K562 (cell line): ENCODE results near the gene BRPF1. TPM values are rescaled to one million over a fixed set of nuclear protein-coding genes. Genes with fewer than 3 reads are reported as not detected.

Source experiments
- ATF1 ChIP-seq, 2 experiments: fragments of 450-650 bp in 1 of 2; IDR thresholded peaks; 2 replicates each; pipeline ENCODE4 v1.6.1; 2016; ENCODE audit warnings: missing compliant biosample characterization in 1 of 2, missing genetic modification characterization in 1 of 2
- BCL6 ChIP-seq: fragments of 250-450 bp; sonication (Bioruptor Pico); IDR thresholded peaks from 2 replicates; pipeline ENCODE4 v1.4.0; 2020
- BHLHE40 ChIP-seq: IDR thresholded peaks from 2 replicates; pipeline ENCODE4 v1.6.1; 2011; ENCODE audit warnings: low read length, improper control_type of control experiment
- CAMTA2 ChIP-seq: fragments of 250-450 bp; sonication (Bioruptor Pico); conservative IDR thresholded peaks from 2 replicates; pipeline ENCODE4 v1.5.1; 2022
- CUX1 ChIP-seq: fragments of 200-800 bp; sonication (Bioruptor generic); IDR thresholded peaks from 2 replicates; pipeline ENCODE4 v1.6.1; 2016; ENCODE audit warnings: missing genetic modification characterization, missing compliant biosample characterization
- EWSR1 ChIP-seq: fragments of 450-650 bp; IDR thresholded peaks from 2 replicates; pipeline ENCODE4 v1.6.1; 2018; ENCODE audit warnings: borderline replicate concordance, mild to moderate bottlenecking, low read depth, moderate library complexity; ENCODE audit not compliant: partially characterized antibody
- MCM5 ChIP-seq: fragments of 450-650 bp; IDR thresholded peaks from 2 replicates; pipeline ENCODE4 v1.6.1; 2016; ENCODE audit warnings: low read depth
- NFYB ChIP-seq: IDR thresholded peaks from 2 replicates; pipeline ENCODE4 v1.6.1; 2011; ENCODE audit warnings: mild to moderate bottlenecking, moderate library complexity; ENCODE audit not compliant: insufficient read length; ENCODE audit errors: extremely low read depth
- NONO ChIP-seq, 2 experiments: fragments of 200-400 bp in 1 of 2; fragments of 450-650 bp in 1 of 2; formaldehyde crosslinking in 1 of 2; IDR thresholded peaks; 2 replicates each; pipeline ENCODE4 v1.6.1; 2017; ENCODE audit warnings: low read depth in 2 of 2, mild to moderate bottlenecking in 2 of 2, moderate library complexity in 2 of 2, low read length in 1 of 2
- OTX1 ChIP-seq: fragments of 450-650 bp; formaldehyde crosslinking; IDR thresholded peaks from 2 replicates; pipeline ENCODE4 v1.4.0; 2022; ENCODE audit warnings: mild to moderate bottlenecking
- SMARCA5 ChIP-seq: fragments of 450-650 bp; IDR thresholded peaks from 2 replicates; pipeline ENCODE4 v1.6.1; 2016
- SRSF9 ChIP-seq: fragments of 200-400 bp; formaldehyde crosslinking; IDR thresholded peaks from 2 replicates; pipeline ENCODE4 v1.6.1; 2017; ENCODE audit warnings: low read depth, low read length, borderline replicate concordance
- TAL1 ChIP-seq: fragments of 450-650 bp; IDR thresholded peaks from 2 replicates; pipeline ENCODE4 v1.6.1; 2016; ENCODE audit warnings: mild to moderate bottlenecking
- XRCC3 ChIP-seq: fragments of 450-650 bp; IDR thresholded peaks from 2 replicates; pipeline ENCODE4 v1.6.1; 2017; ENCODE audit warnings: mild to moderate bottlenecking, moderate library complexity
- ZBTB43 ChIP-seq: sonication (generic); formaldehyde crosslinking; IDR thresholded peaks from 2 replicates; pipeline ENCODE4 v1.8.0; 2023; ENCODE audit warnings: mild to moderate bottlenecking, missing genetic modification reagents
- ZNF354B ChIP-seq: fragments of 250-450 bp; sonication (Bioruptor Pico); IDR thresholded peaks from 2 replicates; pipeline ENCODE4 v1.4.0; 2020
- ZNF408 ChIP-seq: fragments of 250-450 bp; sonication (Bioruptor Pico); IDR thresholded peaks from 2 replicates; pipeline ENCODE4 v1.4.0; 2020; ENCODE audit warnings: low read depth, mild to moderate bottlenecking, moderate library complexity
- ZNF511 ChIP-seq: sonication (generic); formaldehyde crosslinking; IDR thresholded peaks from 2 replicates; pipeline ENCODE4 v1.8.0; 2022; ENCODE audit warnings: mild to moderate bottlenecking, missing genetic modification reagents
- ZNF75A ChIP-seq: fragments of 450-650 bp; formaldehyde crosslinking; IDR thresholded peaks from 2 replicates; pipeline ENCODE4 v1.4.0; 2020; ENCODE audit warnings: mild to moderate bottlenecking
- polyA plus RNA-seq, 8 experiments: library from polyadenylated mRNA; depleted of rRNA in 4 of 8; stranded (reverse) in 5 of 8; unstranded in 3 of 8; fragments of >200 nt; fragmentation: Nextera tagmentation in 2 of 8; fragmentation: Illumina TruSeq in 1 of 8; extraction: Ambion mirVana in 2 of 8; extraction: Trizol in 1 of 8; gene quantifications; 2 replicates each; pipeline versions ENCODE4 v1.2.1 to v1.2.3, GENCODE V29; 2011 to 2014; ENCODE audit warnings: inconsistent platforms in 1 of 8, missing spikeins in 1 of 8
- total RNA-seq, 7 experiments: library from RNA; depleted of rRNA in 6 of 7; stranded (reverse); fragments of >200 nt in 6 of 7; fragmentation: Illumina TruSeq in 2 of 7; extraction: Trizol in 2 of 7; gene quantifications; 2 replicates each; pipeline versions ENCODE4 v1.2.1 to v1.2.3, GENCODE V29; 2011 to 2021; ENCODE audit warnings: low replicate concordance in 1 of 7
- TF ChIP-seq, protein P1 (sequence below): IDR thresholded peaks from 2 replicates; pipeline ENCODE4 v1.6.1; 2012; ENCODE audit warnings: low read depth, low read length, improper control_type of control experiment, borderline replicate concordance

BRPF1 gene
- total and polyA plus RNA-seq, 9 of the 15 experiments (the other 6 are each of a cell fraction or from before 2014, with no cell fraction given) = 1.1 to 40.2 (median 23.5) TPM

DNA sequence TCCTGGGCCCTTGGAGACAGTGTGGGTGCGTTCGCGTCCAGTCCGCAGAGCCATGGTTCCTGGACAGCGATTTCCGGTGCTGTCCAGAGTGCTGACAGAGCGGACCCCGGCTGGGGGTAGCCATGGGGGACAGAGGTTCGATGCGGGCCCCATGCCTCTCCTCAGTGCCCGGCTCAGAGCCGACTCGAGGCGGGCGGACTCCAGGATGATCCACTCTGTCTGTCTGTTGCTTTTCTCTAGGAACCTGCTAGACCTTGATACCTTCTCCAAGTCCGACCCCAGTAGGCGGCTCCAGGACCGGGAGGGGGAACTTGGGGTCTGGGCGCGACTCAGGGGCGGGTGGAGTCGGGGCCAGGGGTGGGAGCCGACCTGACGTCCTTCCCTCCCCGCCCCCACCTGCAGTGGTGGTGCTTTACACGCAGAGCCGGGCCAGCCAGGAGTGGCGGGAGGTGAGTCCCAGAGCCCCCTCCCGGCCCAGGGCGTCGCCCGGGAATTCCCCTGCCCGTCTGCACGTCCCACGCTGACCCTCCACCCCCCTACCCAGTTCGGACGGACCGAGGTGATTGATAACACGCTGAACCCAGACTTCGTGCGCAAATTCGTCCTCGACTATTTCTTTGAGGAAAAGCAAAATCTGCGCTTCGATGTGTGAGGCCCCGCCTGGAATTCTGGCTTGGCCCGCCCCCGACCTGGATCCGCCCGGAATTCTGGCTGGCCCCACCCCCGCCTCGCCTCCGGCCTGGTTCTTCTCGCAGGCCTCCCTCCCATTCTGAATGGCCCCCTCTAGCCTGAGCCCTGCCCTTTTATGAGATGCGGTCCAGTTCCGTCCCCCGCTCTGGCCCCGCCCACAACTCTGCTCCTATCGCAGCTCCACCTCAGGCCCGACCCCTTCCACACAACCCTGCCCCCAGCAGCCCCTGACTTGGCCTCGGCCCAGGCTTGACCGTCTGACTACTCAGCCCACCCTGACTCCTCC, 26.9 kb upstream of the BRPF1 start (continued):
- TF ChIP-seq, protein P1, sequence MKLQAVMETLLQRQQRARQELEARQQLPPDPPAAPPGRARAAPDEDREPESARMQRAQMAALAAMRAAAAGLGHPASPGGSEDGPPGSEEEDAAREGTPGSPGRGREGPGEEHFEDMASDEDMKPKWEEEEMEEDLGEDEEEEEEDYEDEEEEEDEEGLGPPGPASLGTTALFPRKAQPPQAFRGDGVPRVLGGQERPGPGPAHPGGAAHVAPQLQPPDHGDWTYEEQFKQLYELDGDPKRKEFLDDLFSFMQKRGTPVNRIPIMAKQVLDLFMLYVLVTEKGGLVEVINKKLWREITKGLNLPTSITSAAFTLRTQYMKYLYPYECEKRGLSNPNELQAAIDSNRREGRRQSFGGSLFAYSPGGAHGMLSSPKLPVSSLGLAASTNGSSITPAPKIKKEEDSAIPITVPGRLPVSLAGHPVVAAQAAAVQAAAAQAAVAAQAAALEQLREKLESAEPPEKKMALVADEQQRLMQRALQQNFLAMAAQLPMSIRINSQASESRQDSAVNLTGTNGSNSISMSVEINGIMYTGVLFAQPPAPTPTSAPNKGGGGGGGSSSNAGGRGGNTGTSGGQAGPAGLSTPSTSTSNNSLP = no peak
- TF ChIP-seq TAL1 (no peak), SMARCA5 (no peak), EWSR1 (no peak), BHLHE40 (no peak), ATF1 (CRISPR knock-in tag; IDR thresholded peaks at IDR 0.05) (peak; percentile 68; the same call in 1 of the 2 replicates), ATF1 (tag; IDR thresholded peaks at IDR 0.05) (no peak), ZNF511 (CRISPR knock-in tag) (peak; percentile 99), SRSF9 (no peak), XRCC3 (no peak), ZBTB43 (no peak), CUX1 (CRISPR knock-in tag) (no peak), ZNF354B (no peak), NONO (IDR thresholded peaks at IDR 0.05; ENCODE audit: low read depth in 2 of 2, low read length in 1 of 2) (no peak), CAMTA2 (CRISPR knock-in tag) (no peak), OTX1 (CRISPR knock-in tag) (no peak), BCL6 (no peak), ZNF408 (CRISPR knock-in tag) (no peak), ZNF75A (CRISPR knock-in tag) (no peak), NFYB (no peak), MCM5 (no peak)
